Mesenchymal stem cell (in vitro differentiated cells and primary cell): Measurements from ENCODE around the gene FASTKD2.

ENCODE experiments used
- DNase-seq: peaks from one replicate; pipeline ENCODE4 v3.0.0-alpha.2; 2013
- H2AFZ ChIP-seq: one replicate; pipeline ENCODE4 v1.6.1; 2013; ENCODE audit warnings: low read depth, mild to moderate bottlenecking, control low read depth, inconsistent platforms, low read length, moderate library complexity
- H2AK5ac ChIP-seq: 2 replicates; pipeline ENCODE4 v1.6.1; 2013; ENCODE audit warnings: low read length, moderate library complexity, mild to moderate bottlenecking, inconsistent platforms; ENCODE audit not compliant: severe bottlenecking
- H2BK120ac ChIP-seq: one replicate; pipeline ENCODE4 v1.6.1; 2013; ENCODE audit warnings: low read depth, mild to moderate bottlenecking, inconsistent platforms, low read length, moderate library complexity
- H2BK12ac ChIP-seq, 2 experiments: one replicate each; pipeline ENCODE4 v1.6.1; 2013; ENCODE audit warnings: inconsistent platforms in 2 of 2, low read length in 2 of 2, mild to moderate bottlenecking in 2 of 2, moderate library complexity in 2 of 2, control low read depth in 1 of 2
- H2BK15ac ChIP-seq: one replicate; pipeline ENCODE4 v1.6.1; 2013; ENCODE audit warnings: mild to moderate bottlenecking, low read depth, inconsistent platforms; ENCODE audit not compliant: poor library complexity, severe bottlenecking
- H2BK5ac ChIP-seq: 2 replicates; pipeline ENCODE4 v1.6.1; 2013; ENCODE audit warnings: low read depth, mild to moderate bottlenecking, low read length, control low read depth, inconsistent platforms; ENCODE audit not compliant: poor library complexity, severe bottlenecking
- H3K14ac ChIP-seq, 2 experiments: one replicate each; pipeline ENCODE4 v1.6.1; 2013; ENCODE audit warnings: inconsistent platforms in 2 of 2, low read length in 2 of 2, control low read depth in 1 of 2, mild to moderate bottlenecking in 1 of 2, moderate library complexity in 1 of 2
- H3K18ac ChIP-seq, 2 experiments: one replicate each; pipeline ENCODE4 v1.6.1; 2013; ENCODE audit warnings: inconsistent platforms in 2 of 2, low read length in 2 of 2, control low read depth in 1 of 2, low read depth in 1 of 2, mild to moderate bottlenecking in 1 of 2
- H3K23ac ChIP-seq, 2 experiments: one replicate each; pipeline ENCODE4 v1.6.1; 2013; ENCODE audit warnings: inconsistent platforms in 2 of 2, low read length in 2 of 2, mild to moderate bottlenecking in 2 of 2, moderate library complexity in 2 of 2, control low read depth in 1 of 2
- H3K27ac ChIP-seq: 2 replicates; pipeline ENCODE4 v1.5.1; 2013; ENCODE audit warnings: mild to moderate bottlenecking, moderate library complexity, low read length, control low read depth, inconsistent platforms; ENCODE audit not compliant: poor library complexity, severe bottlenecking
- H3K27me3 ChIP-seq, 2 experiments: 2 replicates each; pipeline versions ENCODE4 v1.6.1 to v1.7.0; 2013; ENCODE audit warnings: low read length in 2 of 2, mild to moderate bottlenecking in 2 of 2, moderate library complexity in 2 of 2, control low read depth in 1 of 2, inconsistent platforms in 1 of 2; ENCODE audit not compliant: control insufficient read depth in 1 of 2, insufficient read depth in 1 of 2
- H3K36me3 ChIP-seq, 2 experiments: 2 replicates each; pipeline versions ENCODE4 v1.6.1 to v1.7.0; 2013; ENCODE audit warnings: low read length in 2 of 2, control low read depth in 1 of 2, inconsistent platforms in 1 of 2, low read depth in 1 of 2, mild to moderate bottlenecking in 1 of 2; ENCODE audit not compliant: insufficient read depth in 2 of 2, control insufficient read depth in 1 of 2
- H3K4ac ChIP-seq, 2 experiments: one replicate each; pipeline ENCODE4 v1.6.1; 2013; ENCODE audit warnings: inconsistent platforms in 2 of 2, low read length in 2 of 2, mild to moderate bottlenecking in 2 of 2, moderate library complexity in 2 of 2, control low read depth in 1 of 2, low read depth in 1 of 2
- H3K4me1 ChIP-seq: 2 replicates; pipeline ENCODE4 v1.6.1; 2013; ENCODE audit warnings: low read depth, low read length, control low read depth; ENCODE audit not compliant: control insufficient read depth, insufficient read depth
- H3K4me2 ChIP-seq: 2 replicates; pipeline ENCODE4 v1.6.1; 2013; ENCODE audit warnings: low read length, mild to moderate bottlenecking, inconsistent platforms; ENCODE audit not compliant: poor library complexity, severe bottlenecking
- H3K4me3 ChIP-seq, 2 experiments: 2 replicates each; pipeline versions ENCODE4 v1.5.1 to v1.7.0; 2013; ENCODE audit warnings: low read length in 2 of 2, mild to moderate bottlenecking in 2 of 2, control low read depth in 1 of 2, low read depth in 1 of 2; ENCODE audit not compliant: insufficient read depth in 1 of 2
- H3K79me1 ChIP-seq: replicated peaks from 2 replicates; pipeline ENCODE4 v1.6.1; 2013; ENCODE audit warnings: mild to moderate bottlenecking, control low read depth, low read length, inconsistent platforms; ENCODE audit not compliant: poor library complexity, severe bottlenecking
- H3K9ac ChIP-seq: 2 replicates; pipeline ENCODE4 v1.7.0; 2013; ENCODE audit warnings: mild to moderate bottlenecking, low read length, moderate library complexity
- H3K9me3 ChIP-seq: 2 replicates; pipeline ENCODE4 v1.7.0; 2013; ENCODE audit warnings: mild to moderate bottlenecking, low read length; ENCODE audit not compliant: control insufficient read depth
- H4K8ac ChIP-seq: one replicate; pipeline ENCODE4 v1.6.1; 2013; ENCODE audit warnings: inconsistent platforms, mild to moderate bottlenecking, low read length, moderate library complexity
- H4K91ac ChIP-seq: one replicate; pipeline ENCODE4 v1.6.1; 2013; ENCODE audit warnings: mild to moderate bottlenecking, low read length, inconsistent platforms
- WGBS: methylation state at CpG from one replicate; pipeline ENCODE4 v1.1.7; 2013; ENCODE audit warnings: mixed read lengths; 5-methylcytosine and 5-hydroxymethylcytosine counted together

FASTKD2 gene

DNA sequence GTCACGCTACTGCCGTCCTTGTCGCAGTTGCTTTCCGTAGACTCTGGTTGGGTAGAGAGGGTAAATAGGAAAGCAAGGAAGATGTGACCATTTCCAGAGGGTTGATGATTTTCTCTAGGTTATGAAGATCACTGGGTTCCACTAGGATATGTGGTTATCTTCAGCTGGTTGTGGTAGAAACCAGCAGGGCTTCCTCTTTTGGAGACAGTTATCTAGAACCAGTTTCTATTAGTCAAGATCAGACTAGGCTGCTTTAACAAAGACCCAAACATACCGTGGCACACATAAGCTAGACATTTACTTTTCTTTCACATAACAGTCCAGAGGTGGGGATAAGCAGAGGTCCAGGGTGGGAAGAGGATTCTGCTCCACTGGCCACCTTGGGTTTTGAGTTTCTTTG is 59.6 kb downstream of the FASTKD2 start:
- H3K27ac ChIP-seq = no peak overlapping the region
- H2BK15ac ChIP-seq = no peak overlapping the region
- no peak for DNase-seq
- H3K4ac ChIP-seq = no peak overlapping the region
- H3K79me1 ChIP-seq = no peaks in the 10 kb centered on the region
- WGBS = over 99% methylated on average over 4 of the region's 5 CpGs
- H3K4me2 ChIP-seq = no peak overlapping the region
- H4K91ac ChIP-seq = no peak overlapping the region
- no peak overlapping the region for H3K4me3 ChIP-seq
- no peaks in the 10 kb centered on the region for H3K36me3 ChIP-seq
- H4K8ac ChIP-seq = no peak overlapping the region
- no peaks in the 10 kb centered on the region for H3K9me3 ChIP-seq
- H2AK5ac ChIP-seq = no peak overlapping the region
- no peak overlapping the region for H2BK5ac ChIP-seq
- H3K27me3 ChIP-seq = no peaks in the 10 kb centered on the region
- no peak overlapping the region for H3K9ac ChIP-seq
- peak overlapping the region in 1 of 2 experiments; percentile 54 for H3K18ac ChIP-seq
- no peak overlapping the region for H2AFZ ChIP-seq
- H3K4me1 ChIP-seq = no peaks in the 10 kb centered on the region
- H2BK12ac ChIP-seq = no peak overlapping the region
- H2BK120ac ChIP-seq = no peak overlapping the region
- H3K14ac ChIP-seq = no peak overlapping the region
- H3K23ac ChIP-seq = no peak overlapping the region

DNA sequence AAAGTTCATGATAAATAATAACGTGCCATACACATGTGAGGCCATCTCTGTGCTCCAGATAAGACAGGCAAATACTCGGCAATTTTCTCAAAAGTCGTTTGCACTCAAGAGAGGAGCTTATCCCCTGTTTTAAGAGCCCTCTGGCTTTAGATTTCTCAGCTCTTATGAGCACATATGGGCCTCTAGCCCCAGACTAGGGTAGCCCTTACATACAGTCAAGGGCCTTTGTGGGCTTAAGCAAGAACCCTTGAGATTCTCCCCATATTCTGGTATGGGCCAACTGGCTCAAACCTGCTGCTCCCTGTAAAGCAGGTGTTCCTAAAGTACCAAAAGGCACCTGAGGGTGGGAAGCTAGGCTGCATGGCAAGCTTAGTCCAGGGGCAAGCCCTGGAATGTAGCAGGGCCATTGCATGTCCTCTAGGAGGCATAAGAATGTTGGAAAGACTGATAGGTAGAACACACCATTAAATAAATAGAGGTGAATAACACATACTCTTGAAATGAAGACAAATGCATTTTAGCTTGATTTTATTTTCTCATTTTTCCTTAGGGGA is 66.1 kb downstream of the FASTKD2 start:
- H3K9ac ChIP-seq = no peak overlapping the region

DNA sequence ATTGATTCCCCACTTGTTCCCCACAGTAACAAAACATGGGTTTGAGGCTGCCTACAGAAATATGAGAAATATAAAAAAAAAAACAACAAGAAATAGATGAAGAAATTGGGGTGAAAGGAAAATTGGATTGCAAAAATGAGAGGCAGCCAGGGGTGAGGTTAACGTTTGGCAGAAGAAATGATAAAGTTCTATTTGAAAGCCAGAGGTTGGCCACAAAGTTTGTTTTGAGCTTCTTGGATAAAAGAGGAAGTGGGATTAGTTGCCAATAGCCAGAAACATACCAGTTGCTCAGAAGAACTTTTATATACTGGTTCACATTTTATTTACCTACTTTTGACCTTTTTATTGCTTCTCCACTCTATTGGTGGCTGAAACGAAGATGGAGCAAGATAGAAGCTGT is 67.5 kb downstream of the FASTKD2 start:
- Histone ChIP-seq H3K14ac (no peak overlapping the region), H3K4ac (no peak overlapping the region), H2AK5ac (no peak overlapping the region), H4K91ac (no peak overlapping the region), H3K27ac (no peak overlapping the region), H2BK120ac (no peak overlapping the region), H3K18ac (no peak overlapping the region), H3K79me1 (no peaks in the 10 kb centered on the region), H2BK5ac (no peak overlapping the region), H3K27me3 (no peaks in the 10 kb centered on the region), H3K9me3 (peaks cover 14% of the 10 kb centered on the region), H2BK15ac (no peak overlapping the region), H4K8ac (no peak overlapping the region), H3K4me2 (no peak overlapping the region), H3K4me1 (no peaks in the 10 kb centered on the region), H3K36me3 (no peaks in the 10 kb centered on the region), H3K9ac (no peak overlapping the region), H3K23ac (no peak overlapping the region), H2AFZ (no peak overlapping the region), H3K4me3 (no peak overlapping the region), H2BK12ac (no peak overlapping the region)
- WGBS = 91% methylated on average over 2 of the region's 2 CpGs
- no peak for DNase-seq

More for the DNA sequence above, 66.1 kb downstream of the FASTKD2 start:
- Histone ChIP-seq H3K23ac (no peak overlapping the region), H2BK120ac (no peak overlapping the region), H3K27ac (no peak overlapping the region), H2BK12ac (no peak overlapping the region), H3K4ac (no peak overlapping the region), H3K9me3 (peaks cover 14% of the 10 kb centered on the region), H2AK5ac (no peak overlapping the region), H3K36me3 (no peaks in the 10 kb centered on the region), H2AFZ (no peak overlapping the region), H4K91ac (no peak overlapping the region), H2BK15ac (no peak overlapping the region), H3K14ac (no peak overlapping the region), H3K4me3 (no peak overlapping the region), H3K4me1 (no peaks in the 10 kb centered on the region), H2BK5ac (no peak overlapping the region), H4K8ac (no peak overlapping the region), H3K27me3 (no peaks in the 10 kb centered on the region), H3K4me2 (no peak overlapping the region), H3K18ac (no peak overlapping the region), H3K79me1 (no peaks in the 10 kb centered on the region)
- WGBS = 70% methylated on average over 3 of the region's 3 CpGs
- no peak for DNase-seq

DNA sequence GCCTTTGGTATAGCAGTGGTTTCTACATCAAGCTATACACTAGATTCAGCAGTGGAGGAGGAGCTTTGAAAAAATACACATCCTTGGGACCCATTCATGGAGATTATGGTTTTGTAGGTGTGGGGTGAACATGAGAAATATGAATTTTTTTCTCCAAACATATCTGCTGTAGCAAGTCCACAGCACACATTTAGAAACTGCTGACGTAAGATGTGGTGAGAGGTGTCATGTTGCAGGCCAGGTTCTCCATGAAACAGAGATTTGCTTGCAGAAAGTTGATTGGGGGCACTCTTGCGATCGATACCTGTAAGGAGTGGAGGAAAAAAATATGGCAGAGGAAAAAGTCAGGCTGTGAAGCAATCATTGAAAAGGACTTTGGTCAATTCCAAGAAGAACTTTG is 67.9 kb downstream of the FASTKD2 start:
- Histone ChIP-seq H3K14ac (no peak overlapping the region), H3K23ac (no peak overlapping the region), H3K9ac (no peak overlapping the region), H3K18ac (no peak overlapping the region), H3K27me3 (no peaks in the 10 kb centered on the region), H2BK15ac (no peak overlapping the region), H3K9me3 (peaks cover 14% of the 10 kb centered on the region), H2BK12ac (no peak overlapping the region), H3K36me3 (no peaks in the 10 kb centered on the region), H2AK5ac (no peak overlapping the region), H3K4me2 (no peak overlapping the region), H2AFZ (no peak overlapping the region), H3K27ac (no peak overlapping the region), H2BK5ac (no peak overlapping the region), H4K8ac (no peak overlapping the region), H3K4me1 (no peaks in the 10 kb centered on the region), H3K4ac (no peak overlapping the region), H3K4me3 (no peak overlapping the region), H3K79me1 (no peaks in the 10 kb centered on the region), H4K91ac (no peak overlapping the region), H2BK120ac (no peak overlapping the region)
- WGBS = 89% methylated on average over 3 of the region's 3 CpGs
- no peak for DNase-seq
